VCaP (cell line): ENCODE data around the gene TTC16.

ENCODE experiments used
- H3K27ac ChIP-seq: fragments of 450-650 bp; 2 replicates; pipeline ENCODE4 v1.5.1; 2017
- CTCF ChIP-seq: fragments of 450-650 bp; conservative IDR thresholded peaks from 2 replicates; pipeline ENCODE4 v1.5.1; 2017; ENCODE audit warnings: mild to moderate bottlenecking, moderate library complexity

TTC16 gene

DNA sequence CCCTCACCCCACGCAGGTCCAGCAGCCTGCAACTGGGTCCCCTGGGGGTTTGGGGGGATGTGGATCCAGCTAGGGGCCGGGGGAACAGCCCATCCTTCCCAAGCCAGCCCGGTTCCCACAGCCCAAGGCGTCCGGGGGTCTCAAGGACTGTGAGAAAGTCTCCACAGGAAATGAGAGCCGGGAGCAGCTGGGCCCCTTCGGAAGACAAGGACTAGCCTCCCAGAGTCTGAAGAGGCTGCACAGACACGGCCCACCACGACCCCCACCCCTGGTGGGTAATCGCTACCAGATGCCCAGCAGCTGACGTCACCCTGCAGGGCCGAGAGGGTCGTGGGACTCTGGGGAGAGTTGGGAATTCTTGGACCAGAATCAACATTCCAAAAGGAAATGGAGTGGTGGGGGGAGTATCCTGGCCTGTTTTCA lies 52.0 kb downstream of the TTC16 start:
- H3K27ac ChIP-seq, result no peak overlapping the region
- no peak for TF ChIP-seq CTCF

DNA sequence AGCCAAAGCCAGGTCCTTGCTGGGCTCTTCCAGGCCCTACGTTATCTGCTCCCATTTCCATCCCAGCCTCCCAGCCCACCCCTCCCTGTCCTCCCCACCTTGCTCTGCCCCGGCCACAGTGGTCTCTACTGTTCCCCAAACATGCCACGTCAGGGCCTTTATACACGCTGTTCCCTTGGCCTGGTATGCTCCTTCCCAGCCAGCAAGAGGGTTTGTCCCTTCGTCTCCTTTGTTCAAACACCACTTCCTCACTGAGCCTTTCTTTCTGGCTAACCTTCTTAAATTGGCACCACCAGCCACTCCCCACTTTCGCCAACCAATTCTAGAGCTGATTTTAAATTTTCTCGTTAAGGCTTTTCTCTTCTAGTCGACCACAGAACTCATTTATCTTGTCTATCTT lies 52.8 kb downstream of the TTC16 start:
- H3K27ac ChIP-seq, result no peak overlapping the region
- no peak for TF ChIP-seq CTCF

DNA sequence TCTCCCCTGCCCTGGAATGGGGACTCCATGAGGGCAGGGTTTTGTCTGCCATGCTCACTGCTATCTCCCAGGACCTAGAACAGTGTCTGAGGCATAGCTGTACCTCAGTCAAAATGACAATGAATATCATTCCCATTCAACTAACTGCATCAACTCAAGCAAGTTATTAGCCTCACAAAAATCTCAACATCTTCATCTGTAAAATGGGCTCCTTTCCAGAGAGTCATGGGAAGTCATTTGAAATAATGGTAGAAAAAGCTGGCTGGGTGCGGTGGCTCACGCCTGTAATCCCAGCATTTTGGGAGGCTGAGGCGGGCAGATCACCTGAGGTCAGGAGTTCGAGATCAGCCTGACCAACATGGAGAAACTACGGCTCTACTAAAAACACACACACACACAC lies 53.2 kb downstream of the TTC16 start:
- no peak overlapping the region for H3K27ac ChIP-seq
- no peak for TF ChIP-seq CTCF

GRCh38 chr9:127769929-127770582 lies 54.2 kb downstream of the TTC16 start:
- TF ChIP-seq CTCF, result no peak
- H3K27ac ChIP-seq, result no peak overlapping the region; the same call in 1 of the 2 replicates

DNA sequence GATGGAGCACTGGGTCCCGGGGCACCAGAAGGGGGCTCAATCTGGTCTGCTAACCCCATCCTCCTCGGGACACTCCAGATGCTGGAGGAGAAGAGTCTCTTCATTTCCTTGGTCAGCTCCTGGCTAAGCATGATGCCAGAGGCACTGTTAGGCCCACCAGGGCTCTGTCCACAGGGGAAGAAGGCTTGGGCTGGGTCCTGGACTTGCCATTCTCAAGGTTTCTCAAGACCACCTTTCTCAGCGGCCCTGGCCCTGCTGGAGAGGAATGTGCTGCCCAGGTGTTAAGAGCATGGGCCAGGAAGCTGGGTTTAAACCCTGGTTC lies 54.7 kb downstream of the TTC16 start:
- no peak overlapping the region; the same call in 1 of the 2 replicates for H3K27ac ChIP-seq
- no peak for TF ChIP-seq CTCF

DNA sequence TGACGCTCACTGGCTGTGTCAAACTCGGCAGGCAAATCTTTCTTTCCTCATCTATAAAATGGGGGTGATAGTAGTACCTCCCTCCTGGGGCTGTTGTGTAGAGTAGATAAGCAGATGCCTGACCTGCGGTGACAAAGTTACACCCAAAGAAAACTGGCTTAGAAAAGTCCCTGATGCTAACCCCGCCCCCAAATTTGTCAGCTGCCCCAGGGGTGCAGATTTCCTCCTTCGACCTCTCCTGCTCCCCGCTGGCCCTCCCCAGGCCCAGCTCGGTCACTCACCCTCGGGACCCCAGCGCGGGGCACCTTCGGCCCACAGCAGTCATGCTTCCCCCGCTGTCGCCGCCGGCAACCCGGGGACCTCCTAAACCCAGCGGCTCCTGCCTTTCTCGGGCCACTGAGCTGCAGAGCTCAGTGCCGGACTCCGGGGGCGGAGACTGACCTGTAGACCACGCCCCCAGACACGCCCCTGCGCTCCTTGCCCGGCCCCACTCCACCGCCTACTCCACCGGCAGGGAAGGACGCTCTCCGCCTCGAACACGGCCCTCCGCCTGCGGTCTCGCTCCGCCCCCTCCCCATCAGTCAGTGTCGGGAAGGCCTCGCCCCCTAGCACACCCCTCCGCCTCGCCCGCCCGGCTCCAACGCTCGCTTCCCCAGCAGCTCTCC lies 55.2 kb downstream of the TTC16 start:
- TF ChIP-seq CTCF, result no peak
- peak overlapping the region; percentile 34; the same call in 1 of the 2 replicates for H3K27ac ChIP-seq

DNA sequence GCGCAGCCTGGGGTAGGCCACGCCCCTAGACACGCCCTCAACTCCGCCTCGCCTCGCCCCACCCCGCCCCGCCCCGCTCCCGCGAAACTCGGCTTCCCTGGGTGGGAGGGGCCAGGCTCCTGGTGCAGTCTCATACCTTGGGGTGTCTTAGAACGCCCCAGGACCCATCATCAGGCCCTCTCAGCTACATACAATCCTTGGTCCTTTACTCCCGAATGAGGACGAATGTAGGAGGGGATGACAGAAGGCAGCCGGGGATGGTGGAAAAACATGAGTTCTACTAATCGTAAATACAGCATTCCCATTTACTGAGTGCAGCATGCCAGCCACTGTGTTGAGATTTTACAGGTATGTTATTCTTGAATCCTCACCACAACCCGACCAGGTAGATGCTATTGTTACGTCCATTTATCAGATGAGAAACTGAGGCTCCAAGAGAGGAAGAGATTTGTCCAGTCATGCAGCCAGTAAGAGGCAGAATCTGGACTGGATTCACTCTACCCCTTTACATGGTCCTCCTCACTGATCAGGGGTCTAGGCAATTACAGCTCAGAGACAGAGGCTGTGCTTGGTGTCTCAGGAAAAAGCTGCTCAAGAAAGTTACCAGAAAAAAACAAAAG lies 55.8 kb downstream of the TTC16 start:
- H3K27ac ChIP-seq, result peak overlapping the region; percentile 34; the same call in 1 of the 2 replicates
- TF ChIP-seq CTCF, result no peak
